K562 (cell line): ENCODE measurements around the gene ITPKB. TPM values are rescaled to one million over a fixed set of nuclear protein-coding genes. Genes with fewer than 3 reads are reported as not detected.
A peak's percentile ranks its signal among the peaks of the same experiment; 100 is the strongest.

Source experiments
- ATAC-seq: fragments of 200-7000 bp; cut with Tn5 transposase; 3 replicates; pipeline ENCODE4 v1.9.1; 2020; ENCODE audit warnings: moderate library complexity
- BruUV-seq: library from RNA; stranded (reverse); fragments of 400-500 nt; replicated peaks from 2 replicates; lab custom pipeline; 2021; lab: Mats Ljungman, UMichigan
- CTCF ChIA-PET: fragments of 300-600 bp; formaldehyde crosslinking; extraction: SDS; loops from one replicate; lab custom pipeline; 2021; ENCODE audit warnings: low intra/inter-chr PET ratio; lab: Yijun Ruan, JAX
- POLR2A ChIA-PET: fragments of 300-600, 350-650 bp; sonication (Branson Sonifier 250); formaldehyde crosslinking; extraction: SDS; loops from one replicate; lab custom pipeline; 2021; ENCODE audit warnings: antibody characterized with exemption, inconsistent platforms; lab: Yijun Ruan, JAX
- DNase-seq, 4 experiments: peaks; one replicate each; pipeline versions ENCODE4 v3.0.0 to v3.0.0-alpha.2; 2011 to 2018; ENCODE audit warnings: low spot score in 3 of 4, mixed read lengths in 3 of 4; ENCODE audit errors: extremely low read depth in 1 of 4
- FAIRE-seq: peaks from 2 replicates; lab custom pipeline; 2011; peaks lifted over from hg19 to GRCh38; lab: Jason Lieb, UNC
- H2AFZ ChIP-seq: 2 replicates; pipeline ENCODE4 v1.6.0; 2011; ENCODE audit warnings: low read depth, low read length, control low read depth, inconsistent platforms
- H3K27ac ChIP-seq: fragments of 200-600 bp; 3 replicates; pipeline ENCODE4 v1.8.0; 2011; ENCODE audit warnings: low read depth, mild to moderate bottlenecking, control low read depth, inconsistent platforms, low read length, moderate library complexity, mixed read lengths; ENCODE audit errors: extremely low read depth
- H3K27me3 ChIP-seq, 2 experiments: fragments of 300-600 bp in 1 of 2; 2 replicates in 1 of 2; 3 replicates in 1 of 2; pipeline versions ENCODE4 v1.6.0 to v1.8.0; 2011; ENCODE audit warnings: inconsistent platforms in 2 of 2, low read length in 2 of 2, mild to moderate bottlenecking in 1 of 2, mixed read lengths in 1 of 2, moderate library complexity in 1 of 2; ENCODE audit not compliant: control insufficient read depth in 2 of 2, insufficient read depth in 2 of 2
- H3K36me3 ChIP-seq: fragments of 300-600 bp; 3 replicates; pipeline ENCODE4 v1.8.0; 2011; ENCODE audit warnings: mild to moderate bottlenecking, low read length, inconsistent platforms; ENCODE audit not compliant: control insufficient read depth, insufficient read depth
- H3K4me1 ChIP-seq, 2 experiments: fragments of 200-600 bp in 1 of 2; replicated peaks in 1 of 2; 2 replicates in 1 of 2; 3 replicates in 1 of 2; pipeline versions ENCODE4 v1.5.1 to v1.8.0; 2011; ENCODE audit warnings: inconsistent platforms in 2 of 2, low read length in 2 of 2, mild to moderate bottlenecking in 1 of 2, mixed read lengths in 1 of 2, moderate library complexity in 1 of 2; ENCODE audit not compliant: control insufficient read depth in 2 of 2, insufficient read depth in 2 of 2
- H3K4me2 ChIP-seq: 2 replicates; pipeline ENCODE4 v1.6.1; 2011; ENCODE audit warnings: low read length, control low read depth, inconsistent platforms, mixed read lengths; ENCODE audit not compliant: insufficient read depth
- H3K4me3 ChIP-seq: fragments of 200-600 bp; sonication (generic), shearing (Covaris generic); 2 replicates; pipeline ENCODE4 v1.5.1; 2016; ENCODE audit warnings: control low read depth, inconsistent platforms
- H3K79me2 ChIP-seq: fragments of 200-600 bp; 3 replicates; pipeline ENCODE4 v1.8.0; 2011; ENCODE audit warnings: low read length, inconsistent platforms; ENCODE audit not compliant: control insufficient read depth, insufficient read depth
- H3K9ac ChIP-seq, 2 experiments: 2 replicates each; pipeline versions ENCODE4 v1.6.0 to v1.6.1; 2011; ENCODE audit warnings: low read depth in 2 of 2, low read length in 2 of 2, control low read depth in 1 of 2, inconsistent platforms in 1 of 2, mild to moderate bottlenecking in 1 of 2, mixed read lengths in 1 of 2; ENCODE audit not compliant: insufficient read depth in 1 of 2
- H3K9me1 ChIP-seq: one replicate; pipeline ENCODE4 v1.6.0; 2011; ENCODE audit warnings: inconsistent platforms, mild to moderate bottlenecking, low read length, moderate library complexity; ENCODE audit not compliant: control insufficient read depth, insufficient read depth
- H3K9me3 ChIP-seq: replicated peaks from 2 replicates; pipeline ENCODE4 v1.5.1; 2011; ENCODE audit warnings: low read depth, low read length, inconsistent platforms; ENCODE audit not compliant: control insufficient read depth, insufficient read depth
- H4K20me1 ChIP-seq: replicated peaks from 2 replicates; pipeline ENCODE4 v1.6.1; 2011; ENCODE audit warnings: low read length, inconsistent platforms, mixed read lengths; ENCODE audit not compliant: control insufficient read depth, insufficient read depth
- ATF3 ChIP-seq, 2 experiments: fragments of 450-650 bp in 1 of 2; sonication (generic) in 1 of 2; formaldehyde crosslinking in 1 of 2; IDR thresholded peaks in 1 of 2; conservative IDR thresholded peaks in 1 of 2; 2 replicates each; pipeline versions ENCODE4 v1.6.1 to v1.8.1; 2016 to 2023; ENCODE audit warnings: mild to moderate bottlenecking in 2 of 2, moderate library complexity in 2 of 2, inconsistent platforms in 1 of 2, missing genetic modification reagents in 1 of 2
- DPF2 ChIP-seq: fragments of 450-650 bp; IDR thresholded peaks from 2 replicates; pipeline ENCODE4 v1.6.1; 2016
- E2F6 ChIP-seq, 2 experiments: IDR thresholded peaks; 2 replicates each; pipeline ENCODE4 v1.6.1; 2011; ENCODE audit warnings: borderline replicate concordance in 1 of 2, control low read depth in 1 of 2, low read depth in 1 of 2, low read length in 1 of 2, mild to moderate bottlenecking in 1 of 2, mixed read lengths in 1 of 2, moderate library complexity in 1 of 2; ENCODE audit not compliant: insufficient read depth in 1 of 2, insufficient read length in 1 of 2, poor library complexity in 1 of 2, severe bottlenecking in 1 of 2; ENCODE audit errors: extremely low read depth in 1 of 2
- JUN ChIP-seq, 2 experiments: sonication (generic) in 1 of 2; formaldehyde crosslinking in 1 of 2; IDR thresholded peaks; 2 replicates each; pipeline versions ENCODE4 v1.6.1 to v1.8.0; 2012 to 2022; ENCODE audit warnings: borderline replicate concordance in 2 of 2, mild to moderate bottlenecking in 2 of 2, improper control_type of control experiment in 1 of 2, low read depth in 1 of 2, low read length in 1 of 2, missing genetic modification reagents in 1 of 2
- MAZ ChIP-seq, 2 experiments: fragments of 450-650 bp in 1 of 2; sonication (generic) in 1 of 2; formaldehyde crosslinking; IDR thresholded peaks in 1 of 2; conservative IDR thresholded peaks in 1 of 2; 2 replicates each; pipeline versions ENCODE4 v1.4.0 to v1.5.0; 2020; ENCODE audit warnings: mild to moderate bottlenecking in 1 of 2, missing genetic modification reagents in 1 of 2
- PRDM10 ChIP-seq: fragments of 450-650 bp; IDR thresholded peaks from 2 replicates; pipeline ENCODE4 v1.6.1; 2018; ENCODE audit not compliant: partially characterized antibody
- TCF7L2 ChIP-seq: fragments of 150-350 bp; IDR thresholded peaks from 2 replicates; pipeline ENCODE4 v1.6.1; 2016; ENCODE audit warnings: low read depth, mild to moderate bottlenecking, low read length, moderate library complexity
- ZBED1 ChIP-seq: IDR thresholded peaks from 2 replicates; pipeline ENCODE4 v1.6.1; 2014
- ZBTB9 ChIP-seq: fragments of 450-650 bp; formaldehyde crosslinking; IDR thresholded peaks from 2 replicates; pipeline ENCODE4 v1.4.0; 2020; ENCODE audit warnings: mild to moderate bottlenecking, moderate library complexity
- ZNF124 ChIP-seq: sonication (generic); formaldehyde crosslinking; IDR thresholded peaks from 2 replicates; pipeline ENCODE4 v1.8.1; 2022; ENCODE audit warnings: missing genetic modification reagents
- ZNF511 ChIP-seq: sonication (generic); formaldehyde crosslinking; IDR thresholded peaks from 2 replicates; pipeline ENCODE4 v1.8.0; 2022; ENCODE audit warnings: mild to moderate bottlenecking, missing genetic modification reagents
- WGBS: fragments of 100-300 bp; shearing (Covaris generic); methylation state at CpG from one replicate; pipeline ENCODE4 v1.1.6; 2016; ENCODE audit warnings: low coverage, mixed read lengths; ENCODE audit not compliant: insufficient coverage; ENCODE audit errors: missing lambda C conversion rate; 5-methylcytosine and 5-hydroxymethylcytosine counted together
- in situ Hi-C: fragments of 300-500 bp; cut with MboI; formaldehyde crosslinking; loops from 4 replicates; pipeline ENCODE4 v1.15.0; 2018; ENCODE audit warnings: inconsistent platforms, mixed read lengths
- intact Hi-C: fragments of 100-400 bp; cut with micrococcal nuclease; formaldehyde crosslinking; loops from 2 replicates; pipeline ENCODE4 v1.14.2; 2022
- polyA plus RNA-seq, 8 experiments: library from polyadenylated mRNA; depleted of rRNA in 4 of 8; stranded (reverse) in 5 of 8; unstranded in 3 of 8; fragments of >200 nt; fragmentation: Nextera tagmentation in 2 of 8; fragmentation: Illumina TruSeq in 1 of 8; extraction: Ambion mirVana in 2 of 8; extraction: Trizol in 1 of 8; gene quantifications; 2 replicates each; pipeline versions ENCODE4 v1.2.1 to v1.2.3, GENCODE V29; 2011 to 2014; ENCODE audit warnings: inconsistent platforms in 1 of 8, missing spikeins in 1 of 8
- total RNA-seq, 7 experiments: library from RNA; depleted of rRNA in 6 of 7; stranded (reverse); fragments of >200 nt in 6 of 7; fragmentation: Illumina TruSeq in 2 of 7; extraction: Trizol in 2 of 7; gene quantifications; 2 replicates each; pipeline versions ENCODE4 v1.2.1 to v1.2.3, GENCODE V29; 2011 to 2021; ENCODE audit warnings: low replicate concordance in 1 of 7

Gene ITPKB
- total and polyA plus RNA-seq, 9 of the 15 experiments (the other 6 are each of a cell fraction or from before 2014, with no cell fraction given), result 0.01 to 0.22 TPM; not detected in 7

- peaks cover 8 to 30% of the 10 kb centered on the region in 2 experiments; a peak in 4 of 5 replicates for H3K4me1 ChIP-seq
- H3K9ac ChIP-seq, result 0 out of 4 replicates have a peak overlapping the region, but pooled peaks of 1 of the 2 experiments have one; percentile 36
- DNase-seq (peak; percentile 79 to 88 (median 82)), FAIRE-seq (peak; percentile 97), ATAC-seq (peak; percentile 80)
- no TSS peak for BruUV-seq
- H3K36me3 ChIP-seq, result no peaks in the 10 kb centered on the region
- intact Hi-C loops (no loop called here), in situ Hi-C loops (no loop called here)
- H2AFZ ChIP-seq, result no peak overlapping the region
- peaks cover 79 to 98% of the 10 kb centered on the region in 2 experiments for H3K27me3 ChIP-seq
- peaks cover 13% of the 10 kb centered on the region; the same call in 1 of the 2 replicates for H4K20me1 ChIP-seq
- 1% methylated on average over 9 of the region's 9 CpGs for WGBS
- no peak overlapping the region for H3K27ac ChIP-seq
- H3K9me1 ChIP-seq, result no peaks in the 10 kb centered on the region
- ChIA-PET CTCF (no interaction called here), POLR2A (interaction anchor here (0.8 kb wide), 1 partner anchor 207 kb away, joined by 3 read pairs; no protein-coding TSS in a partner anchor)
- no peak overlapping the region for H3K4me3 ChIP-seq
- no peaks in the 10 kb centered on the region for H3K79me2 ChIP-seq
- H3K4me2 ChIP-seq, result no peak overlapping the region; the same call in 1 of the 2 replicates
- no peaks in the 10 kb centered on the region for H3K9me3 ChIP-seq
- no peak for TF ChIP-seq TCF7L2
- peak in 1 of 2 experiments; percentile 49; a peak in 1 of 4 replicates for TF ChIP-seq MAZ (CRISPR knock-in tag; conservative IDR thresholded peaks at IDR 0.05 in 1 of 2, IDR thresholded peaks at IDR 0.05 in 1 of 2)
- no peak for TF ChIP-seq ZNF124 (CRISPR knock-in tag)
- peak in 1 of 2 experiments; percentile 13 for TF ChIP-seq E2F6 (IDR thresholded peaks at IDR 0.05; ENCODE audit: borderline replicate concordance in 1 of 2, extremely low read depth in 1 of 2, insufficient read depth in 1 of 2, insufficient read length in 1 of 2, low read depth in 1 of 2, low read length in 1 of 2, poor library complexity in 1 of 2, severe bottlenecking in 1 of 2)
- no peak for TF ChIP-seq ZBED1
- TF ChIP-seq JUN (IDR thresholded peaks at IDR 0.05; ENCODE audit: borderline replicate concordance, low read depth, low read length), result peak; percentile 86; the same call in 1 of the 2 replicates
- TF ChIP-seq JUN (CRISPR knock-in tag; IDR thresholded peaks at IDR 0.05; ENCODE audit: borderline replicate concordance), result no peak
- peak; percentile 90 for TF ChIP-seq ATF3 (IDR thresholded peaks at IDR 0.05)
- TF ChIP-seq ATF3 (CRISPR knock-in tag; conservative IDR thresholded peaks at IDR 0.05), result no peak
- no peak for TF ChIP-seq ZBTB9 (CRISPR knock-in tag)
- peak; percentile 79 for TF ChIP-seq DPF2
- peak; percentile 83 for TF ChIP-seq PRDM10
- peak; percentile 8; the same call in 1 of the 2 replicates for TF ChIP-seq ZNF511 (CRISPR knock-in tag)
Measured at GRCh38 chr1:226643177-226643576, 95.9 kb downstream of the ITPKB start.
